Nephron (organoid): ENCODE data around the gene AGPAT1.
"Not testable (repeated sequence)": the region's sequence is repeated elsewhere in the genome, so short reads cannot be mapped to it uniquely, and the experiment has no call there.

ENCODE experiments used
- H3K27ac Mint-ChIP-seq, 3 experiments: 2 replicates each; pipeline ENCODE4 v1.8.0; 2020; ENCODE audit warnings: mixed read lengths in 3 of 3, mild to moderate bottlenecking in 2 of 3, moderate library complexity in 1 of 3
- H3K27me3 Mint-ChIP-seq: 2 replicates; pipeline ENCODE4 v1.8.0; 2021; ENCODE audit warnings: low read depth, mild to moderate bottlenecking, moderate library complexity, mixed read lengths
- H3K36me3 Mint-ChIP-seq: 2 replicates; pipeline ENCODE4 v1.8.0; 2020; ENCODE audit warnings: low read depth, mixed read lengths
- H3K4me1 Mint-ChIP-seq: 2 replicates; pipeline ENCODE4 v1.8.0; 2020; ENCODE audit warnings: mixed read lengths
- H3K4me3 Mint-ChIP-seq, 3 experiments: 2 replicates each; pipeline ENCODE4 v1.8.0; 2020; ENCODE audit warnings: mild to moderate bottlenecking in 3 of 3, mixed read lengths in 3 of 3, moderate library complexity in 2 of 3
- H3K9me3 Mint-ChIP-seq: 2 replicates; pipeline ENCODE4 v1.8.0; 2020; ENCODE audit warnings: mixed read lengths
- CTCF ChIP-seq, 3 experiments: fragments of 200-600 bp; sonication (generic); IDR thresholded peaks; one replicate each; pipeline ENCODE4 v1.5.0; 2021; ENCODE audit warnings: antibody characterized with exemption in 3 of 3; ENCODE audit not compliant: unreplicated experiment in 3 of 3

Gene AGPAT1

GRCh38 chr6:32212076-32212760, 36.3 kb upstream of the AGPAT1 start:
- Mint-ChIP-seq H3K4me3 (no peak overlapping the region), H3K27ac (no peak overlapping the region), H3K4me1 (no peaks in the 10 kb centered on the region), H3K27me3 (no peaks in the 10 kb centered on the region), H3K9me3 (no peaks in the 10 kb centered on the region), H3K36me3 (no peaks in the 10 kb centered on the region)
- no peak for TF ChIP-seq CTCF (IDR thresholded peaks at IDR 0.05; ENCODE audit: unreplicated experiment in 3 of 3)

GRCh38 chr6:32211432-32211831, 35.5 kb upstream of the AGPAT1 start:
- H3K27ac Mint-ChIP-seq, H3K4me3 Mint-ChIP-seq, H3K27me3 Mint-ChIP-seq, H3K9me3 Mint-ChIP-seq, H3K36me3 Mint-ChIP-seq, H3K4me1 Mint-ChIP-seq: not testable (repeated sequence)

- Mint-ChIP-seq H3K4me1 (no peaks in the 10 kb centered on the region), H3K9me3 (no peaks in the 10 kb centered on the region), H3K27me3 (peaks cover 3% of the 10 kb centered on the region), H3K27ac (no peak overlapping the region), H3K4me3 (no peak overlapping the region), H3K36me3 (no peaks in the 10 kb centered on the region)
- TF ChIP-seq CTCF (IDR thresholded peaks at IDR 0.05; ENCODE audit: unreplicated experiment in 3 of 3): no peak
These were observed 34.3 kb upstream of the AGPAT1 start for GRCh38 chr6:32210191-32210601.

- Mint-ChIP-seq H3K4me3 (no peak overlapping the region), H3K27ac (no peak overlapping the region), H3K27me3 (peaks cover 14% of the 10 kb centered on the region), H3K9me3 (no peaks in the 10 kb centered on the region), H3K36me3 (no peaks in the 10 kb centered on the region), H3K4me1 (peaks cover 5% of the 10 kb centered on the region)
- no peak for TF ChIP-seq CTCF (IDR thresholded peaks at IDR 0.05; ENCODE audit: unreplicated experiment in 3 of 3)
These were observed 33.1 kb upstream of the AGPAT1 start for GRCh38 chr6:32208996-32209395.

- Mint-ChIP-seq H3K4me3 (no peak overlapping the region), H3K4me1 (peaks cover 17% of the 10 kb centered on the region), H3K9me3 (no peaks in the 10 kb centered on the region), H3K27me3 (peaks cover 14% of the 10 kb centered on the region), H3K27ac (peak overlapping the region in 1 of 3 experiments; percentile 30), H3K36me3 (no peaks in the 10 kb centered on the region)
- TF ChIP-seq CTCF (IDR thresholded peaks at IDR 0.05; ENCODE audit: unreplicated experiment in 3 of 3): no peak
These were observed 28.4 kb upstream of the AGPAT1 start for GRCh38 chr6:32204268-32204715.

- H3K4me1 Mint-ChIP-seq: peaks cover 17% of the 10 kb centered on the region
- H3K27me3 Mint-ChIP-seq: peaks cover 14% of the 10 kb centered on the region
- no peak overlapping the region for H3K4me3 Mint-ChIP-seq
- TF ChIP-seq CTCF (IDR thresholded peaks at IDR 0.05; ENCODE audit: unreplicated experiment in 3 of 3): no peak
- H3K9me3 Mint-ChIP-seq: no peaks in the 10 kb centered on the region
- H3K27ac Mint-ChIP-seq: peak overlapping the region; percentile 45 to 52 (median 48)
- H3K36me3 Mint-ChIP-seq: no peaks in the 10 kb centered on the region
These were observed 27.8 kb upstream of the AGPAT1 start for GRCh38 chr6:32203426-32204267.
